C1 segment of cervical spinal cord (tissue), 14 donors: ENCODE results near the gene ARHGAP6.
"Not testable (repeated sequence)": the region's sequence is repeated elsewhere in the genome, so short reads cannot be mapped to it uniquely, and the experiment has no call there.

Source experiments
- DNase-seq, 14 donors: peaks; one replicate each; lab custom pipeline; 2025; lab: John Stamatoyannopoulos, UW

The ARHGAP6 gene

GRCh38 chrX:11579636-11580600 is 85.8 kb downstream of the ARHGAP6 start:
- DNase-seq = no peak

GRCh38 chrX:11578301-11578700 is 87.4 kb downstream of the ARHGAP6 start:
- not testable (repeated sequence) for DNase-seq

DNA sequence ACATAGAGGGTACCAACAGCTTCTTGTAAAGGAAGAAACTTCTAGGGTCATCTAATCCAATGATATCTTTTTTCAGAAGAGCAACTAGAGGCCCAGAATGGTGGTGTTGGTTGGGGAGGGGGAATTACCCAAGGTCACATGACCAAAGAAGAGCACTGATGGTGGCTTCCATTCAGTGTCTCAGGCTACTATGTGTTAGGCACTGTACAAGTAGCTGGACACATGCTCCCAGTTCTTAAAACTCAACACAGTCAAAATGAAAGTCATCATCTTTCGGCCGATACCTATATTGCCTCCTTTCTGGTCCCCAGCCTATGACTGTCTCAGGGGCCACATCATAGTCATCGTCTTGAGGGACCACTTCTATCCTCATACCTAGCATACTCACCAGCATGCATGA is 88.1 kb downstream of the ARHGAP6 start:
- no peak for DNase-seq

DNA sequence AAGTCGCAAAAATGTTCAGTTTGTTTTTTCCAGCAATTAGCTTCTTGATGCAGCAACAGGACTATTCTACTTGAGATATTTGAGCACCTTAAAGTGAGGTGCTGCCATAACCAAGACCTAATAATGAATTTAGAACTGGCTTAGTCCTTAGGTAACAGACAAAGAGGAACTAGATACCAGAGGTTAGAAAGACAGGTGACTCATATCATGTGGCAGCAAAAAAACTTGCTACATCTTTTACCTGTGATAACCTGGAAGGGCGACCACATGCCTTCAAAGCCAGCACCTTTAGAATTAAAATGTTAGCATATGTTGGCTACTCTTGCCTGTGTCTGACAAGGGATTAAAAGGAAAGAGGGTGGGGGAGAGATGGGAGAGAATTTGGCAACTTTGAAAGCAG is 90.4 kb downstream of the ARHGAP6 start:
- DNase-seq = no peak

DNA sequence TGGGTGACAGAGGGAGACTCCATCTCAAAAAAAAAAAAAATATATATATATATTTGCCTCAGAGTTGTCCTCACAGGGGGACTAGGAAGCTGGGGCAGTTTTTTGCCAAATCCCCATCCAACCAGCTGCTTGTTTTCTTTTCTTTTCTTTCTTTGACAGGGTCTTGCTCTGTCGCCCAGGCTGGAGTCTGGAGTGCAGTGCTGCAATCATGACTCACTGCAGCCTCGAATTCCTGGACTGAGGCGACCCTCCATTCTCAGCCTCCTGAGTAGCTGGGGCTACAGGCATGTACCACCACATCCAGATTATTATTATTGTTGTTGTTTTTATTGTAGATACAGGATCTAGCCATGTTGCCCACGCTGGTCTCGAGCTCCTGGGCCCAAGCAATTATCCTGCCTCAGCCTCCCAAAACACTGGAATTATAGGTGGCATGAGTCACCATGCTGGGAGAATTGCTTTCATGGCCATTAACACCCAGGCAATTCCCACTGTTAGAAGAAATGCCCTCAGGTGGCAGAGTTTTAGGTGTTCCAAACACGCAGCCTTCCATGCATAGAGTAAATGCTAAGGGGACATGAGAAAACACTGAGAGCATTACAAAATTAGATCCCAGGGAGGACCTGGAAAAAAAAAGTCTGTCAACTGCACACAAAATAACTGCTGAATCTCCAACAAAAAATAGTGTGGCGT is 98.0 kb downstream of the ARHGAP6 start:
- DNase-seq = no peak

GRCh38 chrX:11566789-11567188 is 98.9 kb downstream of the ARHGAP6 start:
- DNase-seq = no peak

GRCh38 chrX:11566173-11566572 is 99.5 kb downstream of the ARHGAP6 start:
- no peak for DNase-seq

DNA sequence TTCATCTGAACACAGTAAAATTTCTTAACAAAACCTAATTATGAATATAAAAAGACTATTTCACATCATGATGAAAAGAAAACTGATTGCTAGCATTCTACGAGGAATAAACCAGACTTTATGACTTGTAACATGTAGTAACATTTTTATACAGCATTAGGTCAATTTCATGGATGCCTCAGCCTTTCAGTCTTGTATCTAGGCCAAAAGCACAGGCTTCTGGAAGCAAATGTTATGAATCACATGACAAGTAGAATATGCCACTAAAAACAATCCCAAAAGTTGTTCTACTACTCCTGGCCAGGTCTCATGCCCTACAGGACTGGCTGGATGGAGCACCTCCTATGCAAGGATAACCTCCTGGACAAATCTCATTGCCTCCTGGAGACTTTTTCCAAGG is 101.2 kb downstream of the ARHGAP6 start:
- DNase-seq = no peak

DNA sequence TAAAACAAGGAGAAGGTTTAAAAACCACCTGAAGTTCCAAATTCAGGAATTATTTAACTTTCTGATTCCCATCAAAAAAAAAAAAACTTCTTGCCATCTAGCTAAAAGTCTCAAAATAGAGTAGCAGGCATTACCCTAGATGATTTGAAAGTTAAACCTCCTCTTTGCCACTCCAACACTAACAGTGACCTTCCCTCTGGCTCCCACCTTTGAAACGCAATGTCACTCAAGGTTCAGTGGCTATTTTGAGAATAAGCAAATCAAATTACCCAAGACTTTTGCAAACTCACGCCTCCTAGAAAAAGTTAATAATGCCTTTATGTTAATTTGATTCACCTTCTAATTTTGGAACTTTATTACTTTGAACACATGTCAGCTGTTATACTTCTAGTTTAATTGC is 103.2 kb downstream of the ARHGAP6 start:
- no peak for DNase-seq

GRCh38 chrX:11558972-11559371 is 106.7 kb downstream of the ARHGAP6 start:
- DNase-seq = no peak

GRCh38 chrX:11557120-11557519 is 108.6 kb downstream of the ARHGAP6 start:
- DNase-seq = no peak

DNA sequence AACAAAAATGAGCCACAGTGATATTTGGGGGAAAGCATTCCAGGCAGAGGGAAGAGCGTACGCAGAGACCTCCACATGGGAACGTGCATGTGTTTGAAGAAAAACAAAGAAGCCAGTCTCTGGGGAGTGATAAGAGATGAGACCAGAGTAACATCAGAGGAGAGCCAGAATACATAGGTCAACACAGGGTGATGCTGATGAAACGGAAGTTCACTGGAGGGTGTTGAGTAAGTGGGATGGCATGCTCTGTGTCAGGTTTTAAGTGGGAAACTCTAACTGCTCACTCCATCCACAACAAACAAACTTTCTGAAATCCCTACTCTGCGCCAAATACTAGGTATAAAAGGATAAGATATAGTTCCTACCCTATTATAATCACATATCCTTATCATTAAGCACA is 110.0 kb downstream of the ARHGAP6 start:
- DNase-seq = no peak

DNA sequence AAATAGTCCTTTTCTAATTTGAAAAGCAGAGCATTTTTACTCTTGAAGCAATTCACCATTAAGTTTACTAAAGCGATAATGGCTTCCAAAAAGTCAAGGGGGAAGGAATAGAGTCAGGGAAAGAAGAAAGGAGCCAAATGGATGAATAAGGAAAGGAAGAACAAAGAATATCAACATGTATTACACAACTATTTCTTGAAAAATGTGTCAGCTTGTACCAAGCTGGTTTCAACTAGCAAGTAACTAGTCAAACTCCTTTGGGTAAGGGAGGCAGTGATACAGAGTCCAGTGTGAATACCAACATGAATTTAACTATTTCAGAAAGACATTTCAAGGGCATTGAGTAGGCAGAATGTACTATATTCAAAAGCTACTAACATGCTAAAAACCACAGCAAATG is 112.1 kb downstream of the ARHGAP6 start:
- no peak for DNase-seq

DNA sequence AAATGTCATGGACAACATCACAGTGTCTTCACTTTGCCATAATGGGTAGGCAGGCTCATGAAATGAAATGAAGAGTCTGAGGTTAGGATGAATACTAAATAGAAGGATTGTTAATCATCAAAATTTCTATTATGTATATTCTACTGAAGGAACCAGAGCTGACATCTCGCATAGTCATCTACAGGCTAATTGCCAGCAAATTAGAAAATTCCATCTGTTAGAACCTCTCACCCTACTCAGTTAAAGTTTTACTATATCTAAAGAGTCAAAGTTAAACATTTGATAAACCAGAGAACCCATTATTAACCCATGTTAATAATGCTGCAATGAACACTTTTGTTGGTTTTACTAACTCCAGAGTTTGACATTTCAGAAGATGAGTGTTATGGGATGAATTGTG is 114.6 kb downstream of the ARHGAP6 start:
- DNase-seq = no peak

- no peak for DNase-seq
These were observed 118.8 kb downstream of the ARHGAP6 start for GRCh38 chrX:11546917-11547316.

- no peak for DNase-seq
These were observed 122.5 kb downstream of the ARHGAP6 start for GRCh38 chrX:11543249-11543648.

DNA sequence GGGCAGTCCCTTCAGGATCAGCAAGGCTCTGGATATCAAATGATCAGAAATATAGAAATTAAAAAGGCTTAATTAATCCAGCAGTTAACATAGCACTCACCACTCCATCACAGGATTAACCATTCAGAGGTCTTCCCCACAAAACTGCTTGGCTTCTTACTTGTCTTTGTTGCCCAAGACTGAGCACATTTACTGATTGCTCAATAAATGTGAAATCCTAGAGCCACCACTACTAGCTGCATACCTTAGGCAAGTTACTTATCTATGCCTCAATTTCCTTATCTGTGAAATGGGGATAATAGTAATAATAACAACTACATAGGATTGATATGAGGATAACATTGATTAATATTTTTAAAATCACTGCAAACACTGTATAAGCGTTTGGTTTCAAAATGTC is 124.2 kb downstream of the ARHGAP6 start:
- DNase-seq = no peak

- no peak for DNase-seq
These were observed 125.0 kb downstream of the ARHGAP6 start for GRCh38 chrX:11540532-11541377.

DNA sequence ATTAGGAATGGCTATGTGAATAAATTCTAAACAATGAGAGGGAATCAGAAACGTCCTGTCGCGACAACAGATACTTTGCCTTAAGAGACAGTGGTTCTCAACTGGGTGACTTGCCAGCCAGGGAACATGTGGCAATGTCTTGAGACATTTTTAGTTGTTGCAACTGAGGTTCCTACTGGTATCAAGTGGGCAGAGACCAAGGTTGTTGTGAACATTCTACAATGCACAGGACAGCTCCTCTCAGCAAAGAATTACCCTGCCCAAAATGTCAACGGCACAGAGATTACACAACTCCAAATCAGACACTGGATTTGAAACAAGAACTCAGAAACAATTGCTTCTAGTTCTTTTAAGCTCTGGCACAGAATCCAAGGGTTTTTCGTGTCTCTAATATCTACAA is 128.6 kb downstream of the ARHGAP6 start:
- DNase-seq = no peak

DNA sequence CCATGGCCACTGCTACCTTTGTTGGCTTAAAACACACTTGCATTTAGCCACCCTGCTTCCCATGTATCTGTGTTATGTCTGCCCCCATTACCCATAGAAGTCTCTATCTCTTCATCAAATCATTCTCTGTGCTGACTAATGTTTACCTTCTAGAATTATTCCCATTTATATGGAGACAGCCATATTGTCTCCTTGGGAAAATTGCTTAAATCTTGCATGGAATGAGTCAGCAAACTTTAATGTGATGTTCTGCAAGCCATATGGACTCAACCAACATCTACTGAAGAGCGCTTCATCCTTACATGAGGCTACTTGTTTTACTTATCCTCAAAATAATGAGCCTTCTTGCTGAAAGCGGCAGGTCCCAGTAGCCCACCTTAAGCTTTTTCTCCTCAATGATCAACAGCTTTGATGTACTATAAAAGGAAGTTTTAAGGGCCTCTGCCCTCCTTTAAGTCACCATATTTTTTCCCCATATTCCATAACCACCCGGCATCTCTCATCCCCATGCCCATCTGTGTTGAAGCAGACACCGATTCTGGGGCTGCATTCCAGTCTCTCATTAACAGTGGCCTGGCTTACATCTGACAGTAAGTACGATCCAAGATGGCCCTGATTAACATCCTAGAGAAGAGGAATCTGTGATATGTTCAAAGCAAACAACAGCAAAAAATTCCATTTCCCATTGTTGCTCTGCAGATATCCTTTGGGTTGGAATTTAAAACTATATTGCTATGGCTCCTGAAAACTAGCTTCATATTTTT is 130.4 kb downstream of the ARHGAP6 start:
- no peak for DNase-seq

DNA sequence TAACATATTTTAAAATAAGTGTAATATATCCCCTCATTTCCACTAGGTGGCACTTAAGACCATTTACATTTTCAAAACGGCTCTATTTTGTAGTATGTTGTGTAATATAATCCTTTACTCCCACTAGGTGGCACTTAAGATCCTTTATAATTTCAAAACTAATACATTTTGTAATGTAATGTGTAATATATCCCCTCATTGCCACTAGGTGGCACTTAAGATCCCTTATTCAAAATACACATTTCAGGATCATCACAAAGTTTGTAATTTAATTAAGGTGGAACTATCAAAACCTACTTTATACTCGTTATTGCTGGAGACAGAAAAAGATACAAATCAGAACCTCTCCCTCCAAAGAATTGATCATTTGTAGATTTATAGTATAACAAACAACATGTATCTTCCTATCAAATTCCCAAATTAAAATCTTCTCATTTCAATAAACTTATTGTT is 132.5 kb downstream of the ARHGAP6 start:
- DNase-seq = peak in 1 of 14 donors; percentile 41
